Pulmonary artery endothelial cell (primary cell): ENCODE data around the gene TWNK. TPM values are rescaled to one million over a fixed set of nuclear protein-coding genes. Genes with fewer than 3 reads are reported as not detected.

Experiments
- DNase-seq: peaks from one replicate; pipeline ENCODE4 v3.0.0-alpha.2; 2011; ENCODE audit warnings: low read depth, low spot score
- total RNA-seq: library from RNA; depleted of rRNA; stranded (reverse); fragments of >200 nt; gene quantifications from 2 replicates; pipeline ENCODE4 v1.2.3, GENCODE V29; 2014

The TWNK gene
- total RNA-seq, 1 donor from 2014 or later = 13.7 TPM

DNA sequence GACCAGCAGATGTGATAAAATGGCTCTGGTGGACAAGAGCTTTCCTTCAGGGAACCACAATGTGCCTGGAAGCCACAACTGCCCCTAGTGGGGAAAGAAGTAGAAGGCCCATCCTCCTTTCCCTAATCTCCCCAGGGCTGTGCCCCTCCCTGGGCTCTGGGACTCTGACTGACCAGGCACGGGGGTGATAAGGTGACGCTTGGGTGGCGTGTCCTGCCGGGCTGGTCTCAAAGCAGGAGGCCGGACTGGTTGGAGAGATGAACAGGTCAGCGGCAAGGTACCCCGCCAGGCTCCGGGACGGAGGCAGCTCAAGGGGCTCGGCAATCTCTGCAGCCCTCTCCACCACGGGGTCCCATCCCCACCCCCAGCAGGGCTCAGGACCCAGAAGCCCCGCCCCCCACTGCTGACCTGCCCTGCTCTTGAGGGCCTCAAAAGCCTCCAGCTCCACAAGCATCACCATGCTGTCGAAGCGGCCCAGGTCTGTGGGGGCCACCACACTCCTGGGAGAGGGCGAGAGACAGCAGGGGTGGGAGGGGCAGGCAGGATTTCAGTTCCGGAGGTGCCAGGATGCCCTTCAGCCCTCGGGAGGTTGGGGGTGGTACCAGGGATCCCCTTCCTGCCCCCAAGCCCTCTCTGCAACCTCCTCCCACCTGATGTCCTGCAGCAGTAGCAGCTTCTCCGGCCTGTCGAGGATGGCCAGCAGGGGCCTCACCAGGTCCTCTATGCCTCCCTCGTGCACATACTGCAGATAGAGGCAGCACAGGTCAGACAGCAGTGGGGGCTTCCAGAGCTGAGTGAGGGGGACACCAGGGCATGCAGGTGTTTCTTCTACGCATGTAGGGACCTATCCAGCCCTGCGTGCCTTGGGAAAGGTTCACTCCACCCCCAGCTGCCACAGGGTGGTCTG is 24.4 kb downstream of the TWNK start:
- no peak for DNase-seq

DNA sequence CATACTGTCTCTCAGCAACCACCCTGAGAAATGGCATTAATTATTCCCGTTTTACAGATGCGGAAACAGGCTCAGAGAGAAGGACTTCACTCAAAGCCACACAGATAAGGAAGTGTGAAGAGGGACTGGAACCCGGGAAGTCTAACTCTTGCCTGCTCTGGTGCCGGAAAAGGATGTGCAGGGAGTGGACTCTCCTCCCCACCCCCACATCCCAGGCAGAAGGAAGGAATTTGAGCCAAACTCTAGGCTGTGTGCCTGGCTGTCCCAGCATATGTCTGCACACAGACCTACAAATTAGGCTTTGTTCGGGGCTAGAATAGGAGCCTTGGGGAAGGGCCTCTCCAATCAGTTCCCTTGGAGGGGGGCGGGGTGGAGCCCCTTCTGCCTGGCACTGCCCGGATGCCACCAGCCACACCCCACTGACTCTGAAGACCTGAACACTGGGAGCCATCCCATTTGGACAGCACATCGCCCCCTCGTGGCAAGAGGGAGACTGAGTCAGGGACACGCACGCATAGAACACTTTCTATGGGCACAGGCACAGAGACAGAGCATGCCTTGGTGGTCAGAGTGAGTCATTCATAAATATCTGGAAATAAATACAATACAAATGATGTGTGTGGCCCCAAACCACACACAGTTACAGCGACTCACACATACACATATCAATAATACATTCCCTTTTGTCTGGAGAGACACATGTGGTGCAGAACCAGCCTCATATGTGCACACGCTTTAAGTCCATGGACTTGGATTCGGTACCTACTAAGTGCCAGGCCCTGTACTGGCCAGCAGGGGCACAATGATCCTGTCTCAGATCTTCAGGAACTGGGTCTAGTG is 25.4 kb downstream of the TWNK start:
- DNase-seq = peak; percentile 80

DNA sequence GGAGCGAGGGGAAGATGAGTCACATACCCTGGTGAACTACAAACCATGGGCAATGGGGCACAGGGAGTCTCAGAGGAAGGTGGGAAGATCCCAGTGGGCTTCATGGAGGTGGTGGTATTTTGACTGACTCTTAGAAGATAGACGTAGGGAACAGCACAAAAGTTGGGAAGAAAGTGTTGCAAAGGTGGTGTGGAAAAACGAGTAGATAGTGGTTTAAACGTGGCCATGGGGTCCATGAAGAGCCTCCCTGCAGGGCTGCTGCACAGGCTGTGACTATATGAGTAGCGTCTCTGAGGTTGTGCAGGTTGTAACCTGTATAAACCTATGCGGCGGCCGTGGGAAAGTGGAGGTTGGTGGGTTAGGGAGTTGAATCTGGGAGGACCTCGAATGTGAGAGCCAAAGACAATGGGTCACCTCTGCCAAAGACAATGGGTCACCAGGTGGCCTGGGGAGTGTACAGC is 26.1 kb downstream of the TWNK start:
- DNase-seq = no peak

DNA sequence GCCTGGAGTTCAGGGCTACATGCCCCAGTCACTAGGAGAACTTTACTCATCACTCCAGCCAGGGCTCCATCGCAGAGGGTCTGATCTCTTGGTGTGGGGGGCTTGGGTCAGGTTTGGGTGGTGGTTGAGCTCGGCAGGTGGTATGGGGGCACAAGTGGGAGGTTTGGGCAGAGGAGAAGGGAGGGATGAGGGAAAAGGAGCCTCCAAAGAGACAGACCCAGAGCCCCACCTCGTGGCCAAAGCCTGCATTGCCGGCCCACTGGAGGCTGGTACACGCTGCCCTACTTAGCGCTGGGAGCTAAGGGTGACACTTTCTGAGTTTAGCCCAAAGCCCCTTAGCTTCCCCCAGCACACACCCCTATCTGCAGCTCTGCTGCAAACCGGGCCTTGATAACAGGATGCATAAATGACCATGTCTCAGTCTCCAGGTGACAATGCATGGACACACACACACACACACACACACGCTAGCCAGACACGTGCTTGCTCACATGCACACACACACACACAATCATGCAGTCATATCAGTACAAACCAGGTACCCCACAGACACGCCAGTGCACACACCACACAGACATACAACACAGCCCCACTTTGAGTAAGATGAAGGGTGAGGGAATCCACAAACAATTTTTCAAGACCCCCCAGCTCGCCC is 27.0 kb downstream of the TWNK start:
- DNase-seq = no peak

- DNase-seq = no peak
These were observed 27.7 kb downstream of the TWNK start for GRCh38 chr10:101014966-101015581.

- DNase-seq = no peak
These were observed 28.2 kb downstream of the TWNK start for GRCh38 chr10:101015582-101015973.

DNA sequence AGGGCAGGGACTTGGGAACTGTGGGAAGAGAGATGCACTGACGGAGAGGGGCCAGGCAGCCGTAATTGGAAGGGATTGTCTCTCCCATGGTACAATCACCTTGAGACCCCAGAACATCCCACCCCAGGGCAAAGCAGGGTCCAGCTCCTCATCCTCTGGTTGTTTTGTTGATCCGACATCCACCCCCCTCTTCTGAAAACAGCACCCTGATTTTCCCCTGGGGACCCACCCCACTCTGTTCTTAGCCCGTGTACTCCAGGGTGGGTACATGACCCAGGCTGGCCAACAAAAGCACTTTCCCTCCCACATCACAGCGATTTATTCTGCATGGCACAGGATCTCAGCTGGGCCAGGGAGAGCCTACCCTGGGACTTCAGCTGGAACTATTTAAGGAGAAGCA is 29.5 kb downstream of the TWNK start:
- no peak for DNase-seq

- no peak for DNase-seq
These were observed 30.8 kb downstream of the TWNK start for GRCh38 chr10:101018118-101018599.

- DNase-seq = no peak
These were observed 31.5 kb downstream of the TWNK start for GRCh38 chr10:101018600-101019439.

- DNase-seq = no peak
These were observed 32.0 kb downstream of the TWNK start for GRCh38 chr10:101019440-101019703.

- DNase-seq = no peak
These were observed 33.2 kb downstream of the TWNK start for GRCh38 chr10:101020427-101021075.

- no peak for DNase-seq
These were observed 33.9 kb downstream of the TWNK start for GRCh38 chr10:101021239-101021638.

DNA sequence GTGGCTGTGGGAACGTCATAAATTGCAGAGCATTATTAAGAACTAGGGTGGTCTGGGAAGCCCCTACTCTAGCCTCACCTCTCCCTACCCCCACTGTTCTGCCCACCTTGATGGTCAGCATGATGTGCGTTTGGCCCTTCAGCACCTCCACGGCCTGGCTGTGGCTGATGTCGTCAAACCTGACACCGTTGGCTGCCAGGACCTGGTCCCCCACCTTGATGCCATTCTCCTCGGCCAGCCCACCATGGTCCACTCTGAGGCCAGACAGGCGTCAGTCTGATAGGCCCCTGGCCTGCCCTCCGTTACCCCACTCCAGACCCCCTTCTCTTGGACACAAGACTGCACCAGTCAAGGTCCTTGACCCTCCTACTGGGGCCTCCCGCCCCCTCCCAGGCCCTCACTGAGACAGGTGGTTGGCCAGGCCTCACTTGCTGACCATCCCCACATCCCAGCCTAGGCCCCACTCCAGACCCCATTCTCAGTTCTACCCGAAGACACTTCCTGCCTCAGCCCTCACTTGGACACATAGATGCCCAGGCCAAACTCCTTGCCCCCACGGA is 34.4 kb downstream of the TWNK start:
- DNase-seq = no peak

DNA sequence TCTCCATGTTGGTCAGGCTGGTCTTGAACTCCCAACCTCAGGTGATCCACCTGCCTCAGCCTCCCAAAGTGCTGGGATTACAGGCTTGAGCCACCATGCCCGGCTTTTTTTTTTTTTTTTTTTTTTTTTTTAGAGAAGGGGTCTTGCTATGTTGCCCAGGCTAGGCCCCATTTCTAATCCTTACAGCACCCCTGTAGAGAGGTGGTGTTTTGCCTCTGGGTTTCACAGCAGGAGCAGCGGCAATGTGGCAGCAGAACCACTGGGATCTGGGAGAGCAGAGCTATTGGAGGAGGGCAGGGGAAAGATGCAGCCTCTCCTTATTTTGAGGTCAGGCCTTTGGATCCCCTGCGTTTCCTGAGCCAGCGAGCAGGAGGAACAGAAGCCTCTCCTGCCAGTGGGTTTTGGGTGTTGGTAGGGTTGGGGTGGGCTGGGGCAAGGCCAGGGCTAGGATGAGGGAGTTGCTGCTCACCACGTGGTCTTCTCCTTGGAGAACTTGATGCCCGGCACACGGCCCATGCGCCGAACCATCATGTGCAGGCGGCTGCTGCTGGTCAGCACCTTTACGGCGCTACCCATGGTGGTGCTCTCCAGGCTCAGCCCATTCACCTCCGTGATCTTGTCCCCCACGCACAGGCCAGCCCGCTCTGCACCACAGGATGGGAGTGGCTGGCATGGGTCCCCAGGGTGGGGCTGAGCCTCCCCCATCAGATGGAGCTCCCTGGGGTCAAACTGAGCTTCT is 35.8 kb downstream of the TWNK start:
- no peak for DNase-seq

DNA sequence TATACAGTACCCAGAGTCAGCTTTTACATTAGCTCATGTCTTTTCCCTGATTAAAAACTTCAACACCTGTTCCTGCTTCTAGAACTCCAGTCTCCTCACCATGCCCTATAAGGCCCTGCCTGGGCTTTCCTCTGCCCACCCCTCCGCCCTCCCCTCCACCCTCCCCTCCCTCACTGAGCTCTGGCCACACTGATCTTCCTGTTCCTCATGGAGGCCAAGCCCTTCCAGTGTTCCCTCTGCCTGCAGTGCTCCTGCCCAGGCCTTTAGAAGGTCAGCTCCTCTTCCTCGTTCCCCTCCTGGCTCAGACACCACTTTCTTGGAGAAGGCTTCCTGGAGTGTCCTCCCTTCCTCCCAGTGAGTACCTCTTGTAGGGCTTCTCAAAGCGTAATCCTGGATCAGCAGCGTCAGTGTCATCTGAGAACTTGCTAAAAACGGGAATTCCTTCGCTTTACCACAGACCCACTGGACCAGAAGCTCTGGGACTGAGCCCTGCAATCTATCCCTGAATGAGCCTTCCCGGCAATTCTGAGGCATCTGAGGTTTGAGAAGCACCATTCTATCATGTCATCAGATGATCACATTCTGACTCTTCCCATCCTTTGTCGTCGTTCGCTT is 39.9 kb downstream of the TWNK start:
- DNase-seq = no peak

DNA sequence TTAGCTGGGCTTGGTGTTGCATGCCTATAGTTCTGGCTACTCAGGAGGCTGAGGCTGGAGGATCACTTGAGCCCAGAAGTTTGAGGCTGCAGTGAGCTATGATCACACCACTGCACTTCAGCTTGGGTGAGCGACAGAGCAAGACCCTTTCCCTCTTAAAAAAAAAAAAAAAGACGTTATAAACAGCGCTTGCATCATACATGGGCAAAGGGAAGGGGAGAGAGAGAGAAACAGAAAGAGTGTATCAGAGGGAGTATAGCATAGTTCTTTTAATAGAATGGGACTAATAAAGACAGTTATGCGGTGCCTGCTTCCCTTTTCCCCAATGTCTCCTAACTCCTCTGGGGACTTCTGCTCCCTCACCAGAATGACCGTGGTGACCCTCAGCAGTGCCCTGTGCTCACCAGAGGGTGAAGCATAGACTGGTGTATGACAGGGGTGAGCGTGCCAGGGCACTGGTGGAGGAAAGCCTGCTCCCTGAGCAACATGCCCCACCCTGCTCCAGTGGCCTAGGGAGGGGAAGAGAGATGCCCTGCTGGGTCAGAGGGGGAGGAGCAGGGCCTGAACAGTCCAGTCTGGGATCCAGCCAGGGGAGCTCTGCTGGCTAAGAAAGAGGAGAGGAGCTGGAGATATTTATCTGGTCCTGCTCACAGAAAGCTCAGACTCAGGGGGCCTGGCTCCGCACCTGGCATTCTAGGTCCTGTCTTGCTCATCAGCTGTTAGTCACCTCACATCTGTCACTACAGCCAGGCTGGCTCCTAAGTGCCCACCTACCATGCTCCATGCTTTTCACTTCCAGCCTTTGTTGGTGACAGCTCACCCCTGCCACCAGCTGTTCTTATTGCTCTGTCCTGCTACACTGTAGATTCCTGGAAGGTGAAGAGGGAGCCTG is 41.3 kb downstream of the TWNK start:
- DNase-seq = no peak

GRCh38 chr10:101029520-101030295 is 42.4 kb downstream of the TWNK start:
- DNase-seq = no peak
